AG20443 (cell line): ENCODE results near the gene SP8.

Experiments used
- DNase-seq: peaks from one replicate; pipeline ENCODE4 v3.0.0; 2012; ENCODE audit warnings: low spot score, mixed read lengths

The SP8 gene

DNA sequence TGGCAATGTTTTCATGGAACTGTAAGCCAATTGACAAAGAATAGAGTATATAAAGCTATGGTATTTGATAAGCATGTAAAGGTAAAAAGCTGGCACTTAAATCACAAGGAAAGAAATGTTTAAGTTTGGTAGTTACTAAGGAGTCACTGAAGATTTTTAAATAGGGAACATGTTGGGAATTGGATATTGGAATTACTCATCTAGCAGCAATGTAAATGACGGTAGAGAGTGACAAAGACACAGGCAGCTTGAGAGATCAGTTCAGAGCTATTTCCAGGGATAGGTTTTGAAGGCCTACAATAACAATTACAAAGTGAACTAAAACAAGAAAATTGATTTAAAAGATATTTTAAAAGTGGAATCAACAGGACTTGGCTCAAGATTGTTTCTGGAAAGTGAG, 36.8 kb downstream of the SP8 start:
- no peak for DNase-seq

- DNase-seq = no peak
Observed at GRCh38 chr7:20748853-20749252, 37.8 kb downstream of the SP8 start.

- no peak for DNase-seq
Observed at GRCh38 chr7:20747001-20747400, 39.7 kb downstream of the SP8 start.

- DNase-seq = no peak
Observed at GRCh38 chr7:20745702-20746101, 41.0 kb downstream of the SP8 start.

GRCh38 chr7:20744954-20745446, 41.7 kb downstream of the SP8 start:
- DNase-seq = no peak

- no peak for DNase-seq
Observed at GRCh38 chr7:20742913-20743312, 43.8 kb downstream of the SP8 start.

DNA sequence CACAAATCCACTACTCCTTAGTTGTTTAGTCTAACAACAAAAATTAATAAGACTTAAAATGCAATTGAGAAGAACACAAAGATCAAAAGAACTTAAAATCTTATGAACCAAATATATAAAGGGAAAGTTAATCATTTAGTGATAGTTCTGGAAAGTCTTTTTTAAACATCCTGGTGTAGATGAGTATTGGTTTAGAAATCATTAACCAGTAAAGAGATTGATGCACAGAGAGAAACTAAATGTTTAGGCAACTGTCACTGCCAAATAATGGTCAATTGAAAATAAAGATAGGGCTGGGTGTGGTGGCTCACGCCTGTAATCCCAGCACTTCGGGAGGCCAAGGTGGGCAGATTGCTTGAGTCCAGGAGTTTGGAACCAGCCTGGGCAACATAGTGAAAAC, 44.9 kb downstream of the SP8 start:
- DNase-seq = no peak

DNA sequence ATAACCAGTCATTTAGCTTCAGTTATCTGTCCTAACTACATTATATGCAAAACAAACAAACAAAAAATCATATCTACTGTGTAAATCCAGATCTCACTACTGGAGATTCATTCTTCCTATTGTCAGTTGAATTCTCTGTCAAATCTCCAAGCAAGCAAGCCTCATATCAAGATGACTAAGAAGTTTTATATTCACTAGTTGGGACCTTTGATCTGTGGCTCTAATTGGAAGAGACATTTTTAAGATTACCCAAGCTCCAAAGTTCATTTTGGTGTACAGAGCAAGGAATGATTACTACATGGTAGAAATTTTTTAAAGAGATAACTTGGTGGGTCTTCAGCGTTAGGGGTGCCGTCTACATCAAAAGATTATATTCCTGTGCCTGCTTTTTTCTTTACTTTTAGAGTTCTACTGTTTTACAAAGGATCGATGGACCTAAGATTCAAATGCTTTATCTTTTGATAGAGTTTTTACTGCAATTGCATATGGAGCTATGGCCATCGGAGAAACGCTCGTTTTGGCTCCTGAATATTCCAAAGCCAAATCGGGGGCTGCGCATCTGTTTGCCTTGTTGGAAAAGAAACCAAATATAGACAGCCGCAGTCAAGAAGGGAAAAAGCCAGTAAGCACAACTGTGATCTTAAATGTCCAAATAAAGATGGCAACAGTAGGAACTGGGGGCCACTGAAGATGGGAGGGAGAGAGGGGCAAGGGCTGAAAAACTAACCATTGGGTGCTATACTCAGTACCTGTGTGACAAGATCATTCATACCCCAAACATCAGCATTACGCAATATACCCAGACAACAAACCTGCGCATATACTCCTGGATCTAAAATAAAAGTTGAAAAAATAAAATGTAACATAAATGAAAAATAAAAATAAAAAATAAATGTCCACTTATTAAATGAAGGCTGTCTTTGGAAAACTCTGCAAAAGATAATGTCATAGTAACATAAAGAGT, 47.9 kb downstream of the SP8 start:
- no peak for DNase-seq

- DNase-seq = no peak
Observed at GRCh38 chr7:20737840-20738448, 48.7 kb downstream of the SP8 start.

GRCh38 chr7:20735346-20736065, 51.2 kb downstream of the SP8 start:
- DNase-seq = no peak
